Measurements from ENCODE around the gene RFESD. TPM values are rescaled to one million over a fixed set of nuclear protein-coding genes. Genes with fewer than 3 reads are reported as not detected.

RFESD gene
- total and polyA plus RNA-seq, 2 of the 8 experiments (the other 6 are each of a cell fraction or from before 2014, with no cell fraction given), result 1.7 to 2.0 TPM

GRCh38 chr5:95649842-95650620, 3.5 kb downstream of the RFESD start:
- no peak overlapping the region for H4K8ac ChIP-seq (ENCODE audit: extremely low read depth, insufficient read depth, low read length)
- FAIRE-seq (no peak), DNase-seq (ENCODE audit: low read depth in 1 of 2, low spot score in 2 of 2) (no peak)
- no peaks in the 10 kb centered on the region for H3K9me3 ChIP-seq (ENCODE audit: insufficient read depth in 2 of 2, low read depth in 1 of 2, low read length in 1 of 2)
- no peak overlapping the region for H2BK5ac ChIP-seq (ENCODE audit: low read depth, low read length)
- no peaks in the 10 kb centered on the region for H3K36me3 ChIP-seq (ENCODE audit: control insufficient read depth in 2 of 4, insufficient read depth in 4 of 4, low read length in 3 of 4)
- H3K56ac ChIP-seq (replicated peaks; ENCODE audit: insufficient read length, low read depth, low read length), result no peak overlapping the region
- H2AFZ ChIP-seq (ENCODE audit: low read length), result no peak overlapping the region
- no peak overlapping the region for H2BK20ac ChIP-seq (ENCODE audit: low read length)
- H3K79me1 ChIP-seq (ENCODE audit: low read depth, low read length), result no peaks in the 10 kb centered on the region
- H3K23ac ChIP-seq (ENCODE audit: insufficient read length), result no peak overlapping the region
- no peak overlapping the region for H4K91ac ChIP-seq (replicated peaks; ENCODE audit: insufficient read length, low read length)
- no peak overlapping the region for H3K18ac ChIP-seq (ENCODE audit: extremely low read depth, low read length)
- H2BK15ac ChIP-seq (ENCODE audit: low read length), result no peak overlapping the region
- H3K4ac ChIP-seq (replicated peaks; ENCODE audit: insufficient read length, low read depth, low read length), result no peak overlapping the region
- no peak overlapping the region for H3K4me3 ChIP-seq (ENCODE audit: extremely low read depth in 1 of 4, insufficient read depth in 2 of 4, low read depth in 3 of 4, low read length in 4 of 4)
- peaks cover 0 to 6% (median 3%) of the 10 kb centered on the region in 4 experiments; a peak in 2 of 7 replicates for H3K4me1 ChIP-seq (replicated peaks in 1 of 4; ENCODE audit: control insufficient read depth in 3 of 4, insufficient read depth in 4 of 4, low read length in 3 of 4)
- no peaks in the 10 kb centered on the region for H3K27me3 ChIP-seq (replicated peaks in 1 of 4; ENCODE audit: control insufficient read depth in 3 of 4, extremely low read depth in 1 of 4, insufficient read depth in 3 of 4, low read length in 3 of 4)
- no peak overlapping the region for H2BK120ac ChIP-seq (replicated peaks; ENCODE audit: low read depth, low read length)
- H3K9ac ChIP-seq (replicated peaks in 1 of 4; ENCODE audit: extremely low read depth in 1 of 4, low read depth in 3 of 4, low read length in 3 of 4), result no peak overlapping the region
- no peak for TF ChIP-seq PHF8 (conservative IDR thresholded peaks at IDR 0.05; ENCODE audit: low read depth, low read length)
- TF ChIP-seq SRF (IDR thresholded peaks at IDR 0.05; ENCODE audit: low read depth, low read length), result no peak
- no peak for TF ChIP-seq FOSL1 (IDR thresholded peaks at IDR 0.05; ENCODE audit: insufficient read depth, low read depth, low read length)
- no peak for TF ChIP-seq POU5F1 (IDR thresholded peaks at IDR 0.05; ENCODE audit: low read depth, low read length)
- no peak for TF ChIP-seq MAFK (IDR thresholded peaks at IDR 0.05; ENCODE audit: low read depth, low read length)
- TF ChIP-seq TCF12 (IDR thresholded peaks at IDR 0.05; ENCODE audit: low read depth, low read length), result no peak
- H2AK5ac ChIP-seq (ENCODE audit: low read depth, low read length), result no peak overlapping the region
- no peak overlapping the region for H3K14ac ChIP-seq (ENCODE audit: insufficient read length)
- ChIA-PET POLR2A (ENCODE audit: partially characterized antibody) (no interaction called here), CTCF (ENCODE audit: partially characterized antibody) (interaction anchor here (1.0 to 1.3 kb wide), 4 partner anchors 8 to 16 kb away, joined by 3 to 4 read pairs (median 3); no protein-coding TSS in a partner anchor)
- H3K4me2 ChIP-seq (ENCODE audit: insufficient read depth in 1 of 2, low read depth in 2 of 2, low read length in 2 of 2), result no peak overlapping the region
- H4K5ac ChIP-seq (ENCODE audit: insufficient read length, low read depth, low read length), result no peak overlapping the region
- peaks cover 7% of the 10 kb centered on the region for H3K23me2 ChIP-seq (ENCODE audit: low read depth, low read length)
- no peaks in the 10 kb centered on the region for H4K20me1 ChIP-seq (replicated peaks in 1 of 2; ENCODE audit: control insufficient read depth in 1 of 2, insufficient read depth in 2 of 2, low read length in 2 of 2)
- no peak overlapping the region for H3K27ac ChIP-seq (ENCODE audit: low read depth, low read length)
- H2BK12ac ChIP-seq (ENCODE audit: low read depth, low read length), result no peak overlapping the region
- no peaks in the 10 kb centered on the region for H3K79me2 ChIP-seq (ENCODE audit: control insufficient read depth in 1 of 2, insufficient read depth in 2 of 2, low read length in 2 of 2)

All from H1 (cell line).